ENCODE data around the gene OSM. TPM values are rescaled to one million over a fixed set of nuclear protein-coding genes. Genes with fewer than 3 reads are reported as not detected.
A peak's percentile ranks its signal among the peaks of the same experiment; 100 is the strongest.

Gene OSM
- total RNA-seq, 1 donor from 2014 or later, result not detected

GRCh38 chr22:30290342-30291057 lies 23.8 kb upstream of the OSM start:
- peak overlapping the region; percentile 81 for H3K27ac Mint-ChIP-seq (ENCODE audit: unreplicated experiment)
- DNase-seq (ENCODE audit: extremely low spot score, unreplicated experiment), result no peak

GRCh38 chr22:30289980-30290313 lies 23.3 kb upstream of the OSM start:
- Mint-ChIP-seq H3K9me3 (ENCODE audit: unreplicated experiment) (no peaks in the 10 kb centered on the region), H3K4me1 (ENCODE audit: unreplicated experiment) (peaks cover 31% of the 10 kb centered on the region), H3K27ac (ENCODE audit: unreplicated experiment) (peak overlapping the region; percentile 81), H3K27me3 (ENCODE audit: unreplicated experiment) (no peaks in the 10 kb centered on the region), H3K36me3 (ENCODE audit: unreplicated experiment) (peaks cover 7% of the 10 kb centered on the region), H3K4me3 (ENCODE audit: unreplicated experiment) (peak overlapping the region; percentile 73)
- no peak for TF ChIP-seq CTCF (IDR thresholded peaks at IDR 0.05)
- no peak for DNase-seq (ENCODE audit: extremely low spot score, unreplicated experiment)

More at GRCh38 chr22:30290342-30291057, 23.8 kb upstream of the OSM start:
- Mint-ChIP-seq H3K36me3 (ENCODE audit: unreplicated experiment) (peaks cover 5% of the 10 kb centered on the region), H3K4me1 (ENCODE audit: unreplicated experiment) (peaks cover 31% of the 10 kb centered on the region), H3K4me3 (ENCODE audit: unreplicated experiment) (peak overlapping the region; percentile 73), H3K9me3 (ENCODE audit: unreplicated experiment) (no peaks in the 10 kb centered on the region), H3K27me3 (ENCODE audit: unreplicated experiment) (no peaks in the 10 kb centered on the region)
- TF ChIP-seq CTCF (IDR thresholded peaks at IDR 0.05), result no peak

- Mint-ChIP-seq H3K36me3 (ENCODE audit: unreplicated experiment) (peaks cover 13% of the 10 kb centered on the region), H3K27ac (ENCODE audit: unreplicated experiment) (peak within 1 kb of the TSS; percentile 81), H3K9me3 (ENCODE audit: unreplicated experiment) (no peaks in the 10 kb centered on the region), H3K27me3 (ENCODE audit: unreplicated experiment) (no peaks in the 10 kb centered on the region), H3K4me1 (ENCODE audit: unreplicated experiment) (peaks cover 31% of the 10 kb centered on the region), H3K4me3 (ENCODE audit: unreplicated experiment) (peak within 1 kb of the TSS; percentile 73)
- DNase-seq (ENCODE audit: extremely low spot score, unreplicated experiment), result peak; percentile 99
- TF ChIP-seq CTCF (IDR thresholded peaks at IDR 0.05), result no peak
Observed at GRCh38 chr22:30289141-30289979, 22.7 kb upstream of the OSM start, which contains the start of gene CASTOR1. TSS of gene CASTOR1 (minus strand) at chr22:30289505. CDS start at chr22:30289497, 8 bp downstream.

GRCh38 chr22:30288419-30289140 lies 21.9 kb upstream of the OSM start:
- Mint-ChIP-seq H3K4me1 (ENCODE audit: unreplicated experiment) (peaks cover 31% of the 10 kb centered on the region), H3K36me3 (ENCODE audit: unreplicated experiment) (peaks cover 14% of the 10 kb centered on the region), H3K27me3 (ENCODE audit: unreplicated experiment) (no peaks in the 10 kb centered on the region), H3K4me3 (ENCODE audit: unreplicated experiment) (peak overlapping the region; percentile 73), H3K27ac (ENCODE audit: unreplicated experiment) (peak overlapping the region; percentile 81), H3K9me3 (ENCODE audit: unreplicated experiment) (no peaks in the 10 kb centered on the region)
- no peak for DNase-seq (ENCODE audit: extremely low spot score, unreplicated experiment)
- no peak for TF ChIP-seq CTCF (IDR thresholded peaks at IDR 0.05)
